Gastrocnemius medialis (tissue), 4 donors: ENCODE results near the gene BCL2L1. TPM values are rescaled to one million over a fixed set of nuclear protein-coding genes. Genes with fewer than 3 reads are reported as not detected.
A peak's percentile ranks its signal among the peaks of the same experiment; 100 is the strongest.

Experiments
- ATAC-seq, 2 donors: fragments of 150-250 bp; one replicate each; pipeline ENCODE4 v1.9.1; 2016
- DNase-seq, 2 donors: peaks; one replicate each; pipeline ENCODE4 v3.0.0-alpha.2; 2019
- H3K27ac ChIP-seq, 4 donors: fragments of 200-600 bp; sonication (generic); 1 replicate in 1 of 4; 2 replicates in 3 of 4; pipeline ENCODE4 v1.5.1; 2016 to 2018; ENCODE audit warnings: mild to moderate bottlenecking in 2 of 4, moderate library complexity in 1 of 4
- H3K27me3 ChIP-seq, 3 donors: fragments of 200-600 bp; sonication (generic) in 2 of 3; 1 replicate in 1 of 3; 2 replicates in 2 of 3; pipeline versions ENCODE4 v1.5.1 to v1.6.0; 2016 to 2019; ENCODE audit warnings: mild to moderate bottlenecking in 1 of 3, moderate library complexity in 1 of 3
- H3K36me3 ChIP-seq, 2 donors: fragments of 200-600 bp; sonication (generic) in 1 of 2; one replicate each; pipeline ENCODE4 v1.5.1; 2017 to 2018
- H3K4me1 ChIP-seq, 2 donors: fragments of 200-600 bp; sonication (generic) in 1 of 2; one replicate each; pipeline ENCODE4 v1.5.1; 2016 to 2017; ENCODE audit warnings: mild to moderate bottlenecking in 2 of 2
- H3K4me3 ChIP-seq, 4 donors: fragments of 200-600 bp; sonication (generic) in 3 of 4; 1 replicate in 1 of 4; 2 replicates in 3 of 4; pipeline ENCODE4 v1.5.1; 2016 to 2019; ENCODE audit warnings: mild to moderate bottlenecking in 2 of 4
- H3K9me3 ChIP-seq, 3 donors: fragments of 200-600 bp; sonication (generic) in 2 of 3; 1 replicate in 1 of 3; 2 replicates in 2 of 3; pipeline ENCODE4 v1.5.1; 2016 to 2019
- CTCF ChIP-seq, 5 experiments: fragments of 450-650 bp in 3 of 5; fragments of 200-600 bp in 2 of 5; sonication (generic) in 2 of 5; IDR thresholded peaks in 4 of 5; conservative IDR thresholded peaks in 1 of 5; 1 replicate in 4 of 5; 2 replicates in 1 of 5; pipeline ENCODE4 v1.5.1; 2016 to 2019; ENCODE audit warnings: antibody characterized with exemption in 5 of 5, mild to moderate bottlenecking in 3 of 5, moderate library complexity in 3 of 5
- POLR2A ChIP-seq, 2 donors: fragments of 450-650 bp; IDR thresholded peaks; one replicate each; pipeline ENCODE4 v1.6.1; 2017; ENCODE audit warnings: antibody characterized with exemption in 2 of 2, mild to moderate bottlenecking in 2 of 2, moderate library complexity in 2 of 2
- in situ Hi-C, 4 donors: fragments of 200-750 bp; cut with MboI; loops; one replicate each; pipeline versions ENCODE4 v1.15.0 to v1.8.0; 2017; ENCODE audit warnings: low sequenced_read_pairs in 4 of 4
- intact Hi-C: fragments of 100-400 bp; cut with DNase I; formaldehyde crosslinking; loops from one replicate; pipeline ENCODE4 v1.15.1; 2023; ENCODE audit warnings: low total_unique reads
- total RNA-seq, 4 donors: library from RNA; depleted of rRNA; stranded (reverse); fragments of >200 nt; gene quantifications; one replicate each; pipeline versions ENCODE4 v1.1.0 to v1.2.3, GENCODE V29; 2016

The BCL2L1 gene
- total RNA-seq, 4 donors from 2014 or later: 41.5 to 87.8 (median 55.3) TPM

- H3K4me3 ChIP-seq: no peak overlapping the region
- intact Hi-C loops (no loop called here), in situ Hi-C loops (no loop called here)
- no peaks in the 10 kb centered on the region for H3K9me3 ChIP-seq
- H3K4me1 ChIP-seq: peaks cover 58 to 80% of the 10 kb centered on the region in 2 donors
- H3K27me3 ChIP-seq: no peaks in the 10 kb centered on the region
- TF ChIP-seq CTCF (IDR thresholded peaks at IDR 0.05 in 4 of 5, conservative IDR thresholded peaks at IDR 0.05 in 1 of 5): no peak
- TF ChIP-seq POLR2A (IDR thresholded peaks at IDR 0.05): no peak
- H3K27ac ChIP-seq: peak overlapping the region; percentile 12 to 32 (median 24)
- H3K36me3 ChIP-seq: no peaks in the 10 kb centered on the region
- DNase-seq (no peak), ATAC-seq (no peak)
Measured at GRCh38 chr20:31681769-31682168, 40.9 kb downstream of the BCL2L1 start.

GRCh38 chr20:31681128-31681727 lies 41.4 kb downstream of the BCL2L1 start:
- in situ Hi-C loops (no loop called here), intact Hi-C loops (no loop called here)
- no peak overlapping the region for H3K4me3 ChIP-seq
- no peak for ATAC-seq
- TF ChIP-seq CTCF (IDR thresholded peaks at IDR 0.05 in 4 of 5, conservative IDR thresholded peaks at IDR 0.05 in 1 of 5): no peak
- no peak for TF ChIP-seq POLR2A (IDR thresholded peaks at IDR 0.05)
- no peaks in the 10 kb centered on the region for H3K36me3 ChIP-seq
- H3K9me3 ChIP-seq: no peaks in the 10 kb centered on the region
- no peaks in the 10 kb centered on the region for H3K27me3 ChIP-seq
- DNase-seq: no peak
- H3K4me1 ChIP-seq: peaks cover 60 to 85% of the 10 kb centered on the region in 2 donors
- H3K27ac ChIP-seq: peak overlapping the region; percentile 16 to 32 (median 29)

DNA sequence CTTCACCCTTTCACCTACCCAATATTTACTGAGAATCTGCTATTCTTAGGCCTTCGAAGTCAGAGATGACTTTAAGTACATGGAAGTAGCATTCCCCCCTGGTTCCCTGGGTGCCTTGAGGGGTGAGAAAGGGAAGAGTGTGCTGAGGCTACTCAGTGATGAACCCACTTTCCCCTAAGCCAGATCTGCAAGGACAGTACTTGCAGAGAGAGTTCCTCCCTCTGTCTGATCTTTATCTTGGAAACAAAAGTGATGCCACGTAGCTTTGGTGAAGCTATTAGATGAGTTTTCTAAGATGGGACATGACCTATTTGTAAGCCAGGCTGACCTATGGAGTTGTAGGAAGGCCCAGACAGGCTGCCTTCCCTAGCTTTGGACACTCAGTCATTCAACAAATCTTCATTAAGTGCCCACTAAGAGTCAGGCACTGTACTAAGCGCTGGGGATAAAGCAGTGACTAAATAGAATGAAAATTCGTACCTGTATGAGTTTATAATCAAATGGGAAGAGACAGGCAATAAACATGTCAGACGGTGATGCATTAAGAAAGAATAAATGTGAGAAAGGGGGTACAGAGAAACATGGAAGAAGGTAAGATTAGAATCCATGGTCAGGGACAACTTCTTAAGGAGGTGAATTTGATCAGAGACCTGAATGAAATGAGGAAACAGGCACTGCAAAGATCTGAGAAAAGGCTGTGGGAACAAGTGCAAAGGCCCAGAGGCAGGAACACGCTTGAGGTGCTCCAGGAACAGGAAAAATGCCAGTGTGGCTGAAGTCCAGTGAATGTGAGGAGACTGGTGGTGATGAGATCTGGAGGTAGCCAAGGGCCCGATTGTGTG lies 42.2 kb downstream of the BCL2L1 start:
- H3K36me3 ChIP-seq: no peaks in the 10 kb centered on the region
- in situ Hi-C loops (no loop called here), intact Hi-C loops (no loop called here)
- H3K9me3 ChIP-seq: no peaks in the 10 kb centered on the region
- ATAC-seq (no peak), DNase-seq (no peak)
- peaks cover 60 to 85% of the 10 kb centered on the region in 2 donors for H3K4me1 ChIP-seq
- H3K27me3 ChIP-seq: no peaks in the 10 kb centered on the region
- no peak overlapping the region for H3K4me3 ChIP-seq
- H3K27ac ChIP-seq: peak overlapping the region; percentile 8 to 32 (median 29)
- TF ChIP-seq POLR2A (IDR thresholded peaks at IDR 0.05) (no peak), CTCF (IDR thresholded peaks at IDR 0.05 in 4 of 5, conservative IDR thresholded peaks at IDR 0.05 in 1 of 5) (no peak)

DNA sequence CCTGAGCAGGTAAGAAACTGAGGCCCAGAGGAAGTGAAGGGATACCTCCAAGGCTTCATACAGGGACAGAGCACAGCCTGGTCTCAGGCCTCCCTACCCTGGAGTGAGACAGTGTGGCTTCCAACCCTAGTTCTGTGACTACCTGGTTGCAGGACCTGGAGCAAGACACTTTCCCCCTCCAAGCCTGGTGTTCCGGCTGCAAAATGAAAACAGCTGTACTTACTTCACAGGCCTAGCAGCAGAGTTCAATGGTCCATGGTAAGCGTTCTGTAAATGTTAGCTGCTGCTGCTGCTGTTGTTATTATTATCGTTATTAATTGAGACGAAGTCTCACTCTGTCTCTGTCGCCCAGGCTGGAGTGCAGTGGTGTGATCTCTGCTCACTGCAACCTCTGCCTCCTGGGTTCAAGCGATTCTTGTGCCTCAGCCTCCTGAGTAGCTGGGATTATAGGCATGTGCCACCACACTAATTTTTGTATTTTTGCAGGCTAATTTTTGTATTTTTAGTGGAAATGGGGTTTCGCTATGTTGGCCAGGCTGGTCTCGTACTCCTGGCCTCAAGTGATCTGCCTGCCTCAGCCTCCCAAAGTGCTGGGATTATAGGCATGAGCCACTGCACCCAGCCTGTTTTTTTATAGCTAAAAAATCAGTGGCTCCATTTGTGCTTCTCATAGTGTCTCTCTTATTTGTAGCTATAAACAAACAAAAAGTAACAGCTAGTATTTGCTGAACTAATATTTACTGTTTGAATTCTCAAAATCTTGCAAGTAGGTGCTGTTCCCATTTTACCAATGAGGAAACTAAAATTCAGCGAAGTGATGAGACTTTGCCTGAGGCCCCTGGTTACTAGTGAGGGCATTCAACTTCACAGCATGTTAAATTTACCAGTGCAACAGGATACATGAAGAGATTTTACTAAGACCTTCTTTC lies 43.0 kb downstream of the BCL2L1 start:
- Histone ChIP-seq H3K4me1 (peaks cover 60 to 87% of the 10 kb centered on the region in 2 donors), H3K36me3 (no peaks in the 10 kb centered on the region)
- in situ Hi-C loops: no loop called here

More for the DNA sequence above, 43.0 kb downstream of the BCL2L1 start:
- TF ChIP-seq CTCF (IDR thresholded peaks at IDR 0.05 in 4 of 5, conservative IDR thresholded peaks at IDR 0.05 in 1 of 5) (no peak), POLR2A (IDR thresholded peaks at IDR 0.05) (no peak)
- H3K4me3 ChIP-seq: no peak overlapping the region
- ATAC-seq (no peak), DNase-seq (no peak)
- H3K27ac ChIP-seq: peak overlapping the region in 1 of 4 donors; percentile 13
- no peaks in the 10 kb centered on the region for H3K27me3 ChIP-seq
- H3K9me3 ChIP-seq: no peaks in the 10 kb centered on the region
- intact Hi-C loops: no loop called here
